Stomach (tissue), 9 donors: Measurements from ENCODE around the gene BAG1. TPM values are rescaled to one million over a fixed set of nuclear protein-coding genes. Genes with fewer than 3 reads are reported as not detected.
A peak's percentile ranks its signal among the peaks of the same experiment; 100 is the strongest.

ENCODE experiments used
- DNase-seq, 2 donors: peaks; one replicate each; pipeline versions ENCODE4 v3.0.0 to v3.0.0-alpha.2; 2013 to 2019
- H3K27ac ChIP-seq, 5 donors: fragments of 200-600 bp in 4 of 5; sonication (generic) in 4 of 5; one replicate each; pipeline ENCODE4 v1.5.1; 2013 to 2019; ENCODE audit warnings: mild to moderate bottlenecking in 1 of 5, moderate library complexity in 1 of 5
- H3K27me3 ChIP-seq, 3 donors: fragments of 200-600 bp; sonication (generic); one replicate each; pipeline ENCODE4 v1.5.1; 2017 to 2019; ENCODE audit warnings: mixed run types in 1 of 3
- H3K36me3 ChIP-seq, 4 donors: fragments of 200-600 bp; sonication (generic); 1 replicate in 3 of 4; 2 replicates in 1 of 4; pipeline ENCODE4 v1.5.1; 2016 to 2019
- H3K4me1 ChIP-seq, 4 donors: fragments of 200-600 bp; sonication (generic); one replicate each; pipeline ENCODE4 v1.5.1; 2016 to 2019
- H3K4me3 ChIP-seq, 4 donors: fragments of 200-600 bp; sonication (generic) in 3 of 4; one replicate each; pipeline ENCODE4 v1.5.1; 2016 to 2019; ENCODE audit warnings: mild to moderate bottlenecking in 1 of 4
- H3K9me3 ChIP-seq, 4 donors: fragments of 200-600 bp; sonication (generic); one replicate each; pipeline ENCODE4 v1.5.1; 2016 to 2019
- EP300 ChIP-seq: sonication (generic); formaldehyde crosslinking; IDR thresholded peaks from one replicate; pipeline ENCODE4 v1.6.1; 2017; ENCODE audit warnings: antibody characterized with exemption
- POLR2A ChIP-seq, 4 donors: fragments of 450-650 bp; IDR thresholded peaks; one replicate each; pipeline ENCODE4 v1.6.1; 2016; ENCODE audit warnings: antibody characterized with exemption in 4 of 4, control low read depth in 2 of 4, mild to moderate bottlenecking in 1 of 4, moderate library complexity in 1 of 4
- POLR2AphosphoS5 ChIP-seq, 3 donors: sonication (generic); formaldehyde crosslinking; IDR thresholded peaks; one replicate each; pipeline ENCODE4 v1.6.1; 2016; ENCODE audit warnings: antibody characterized with exemption in 3 of 3
- WGBS, 5 donors: extraction: QIAGEN DNeasy Blood & Tissue Kit in 3 of 5; methylation state at CpG; one replicate each; pipeline versions ENCODE4 v1.1.5 to v1.1.7; 2013 to 2018; 5-methylcytosine and 5-hydroxymethylcytosine counted together
- intact Hi-C: fragments of 100-400 bp; cut with DNase I; formaldehyde crosslinking; loops from one replicate; pipeline ENCODE4 v1.15.1; 2023; ENCODE audit warnings: low total_unique reads
- polyA plus RNA-seq, 3 donors: library from polyadenylated mRNA; stranded (reverse); fragments of 200-250 nt; gene quantifications; one replicate each; pipeline ENCODE4 v1.2.3, GENCODE V29; 2013
- total RNA-seq, 5 donors: library from RNA; depleted of rRNA; stranded (reverse); fragments of >200 nt; gene quantifications; one replicate each; pipeline versions ENCODE4 v1.1.0 to v1.2.3, GENCODE V29; 2014 to 2016
- TF ChIP-seq, protein P1 (sequence below), 7 experiments: fragments of 450-650 bp in 4 of 7; fragments of 200-600 bp in 3 of 7; sonication (generic) in 3 of 7; IDR thresholded peaks; one replicate each; pipeline ENCODE4 v1.5.1; 2016 to 2019; ENCODE audit warnings: antibody characterized with exemption in 7 of 7, control low read depth in 2 of 7, mild to moderate bottlenecking in 1 of 7
- donor health status: healthy with polysubstance abuse.
- donor health status: Bipolar disorder and iron deficiency.
- donor health status: healthy.

BAG1 gene
- total and polyA plus RNA-seq, 8 donors = 2.3 to 461 (median 132) TPM

DNA sequence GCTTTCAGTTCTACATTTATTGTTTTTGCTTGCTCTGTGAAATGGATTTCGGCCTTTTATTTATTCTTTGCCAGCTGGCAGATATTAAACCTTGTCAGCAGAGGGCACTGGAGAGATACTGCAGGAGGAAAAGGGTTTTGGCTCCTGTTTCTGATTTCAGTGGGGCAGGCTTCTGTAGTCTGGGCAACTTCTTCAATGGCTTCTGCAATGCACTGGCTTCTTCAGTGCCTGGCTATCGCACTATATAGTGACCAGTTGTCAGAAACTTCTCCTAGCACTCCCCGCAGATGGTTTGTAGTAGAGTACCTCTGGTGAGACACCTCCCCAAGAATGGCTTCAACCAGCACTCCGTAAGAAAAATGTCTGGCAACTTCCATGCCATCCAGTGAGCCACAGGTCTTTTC lies 22.6 kb upstream of the BAG1 start:
- 42 to 57% (median 46%) methylated on average over 4 of the region's 4 CpGs for WGBS, 5 donors
- peak overlapping the region; percentile 48 to 99 (median 67) for H3K27ac ChIP-seq
- no peaks in the 10 kb centered on the region for H3K9me3 ChIP-seq
- H3K27me3 ChIP-seq = no peaks in the 10 kb centered on the region
- intact Hi-C loops = no loop called here
- DNase-seq = peak; percentile 55 to 89
- no peak overlapping the region for H3K4me3 ChIP-seq
- peaks cover 7 to 31% (median 30%) of the 10 kb centered on the region in 4 donors for H3K36me3 ChIP-seq
- TF ChIP-seq, protein P1, sequence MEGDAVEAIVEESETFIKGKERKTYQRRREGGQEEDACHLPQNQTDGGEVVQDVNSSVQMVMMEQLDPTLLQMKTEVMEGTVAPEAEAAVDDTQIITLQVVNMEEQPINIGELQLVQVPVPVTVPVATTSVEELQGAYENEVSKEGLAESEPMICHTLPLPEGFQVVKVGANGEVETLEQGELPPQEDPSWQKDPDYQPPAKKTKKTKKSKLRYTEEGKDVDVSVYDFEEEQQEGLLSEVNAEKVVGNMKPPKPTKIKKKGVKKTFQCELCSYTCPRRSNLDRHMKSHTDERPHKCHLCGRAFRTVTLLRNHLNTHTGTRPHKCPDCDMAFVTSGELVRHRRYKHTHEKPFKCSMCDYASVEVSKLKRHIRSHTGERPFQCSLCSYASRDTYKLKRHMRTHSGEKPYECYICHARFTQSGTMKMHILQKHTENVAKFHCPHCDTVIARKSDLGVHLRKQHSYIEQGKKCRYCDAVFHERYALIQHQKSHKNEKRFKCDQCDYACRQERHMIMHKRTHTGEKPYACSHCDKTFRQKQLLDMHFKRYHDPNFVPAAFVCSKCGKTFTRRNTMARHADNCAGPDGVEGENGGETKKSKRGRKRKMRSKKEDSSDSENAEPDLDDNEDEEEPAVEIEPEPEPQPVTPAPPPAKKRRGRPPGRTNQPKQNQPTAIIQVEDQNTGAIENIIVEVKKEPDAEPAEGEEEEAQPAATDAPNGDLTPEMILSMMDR (IDR thresholded peaks at IDR 0.05) = peak in 5 of 7 experiments; percentile 45 to 66 (median 60)
- TF ChIP-seq EP300 (no peak), POLR2AphosphoS5 (IDR thresholded peaks at IDR 0.05) (peak in 1 of 3 donors; percentile 53)
- H3K4me1 ChIP-seq = peaks cover 24 to 42% (median 35%) of the 10 kb centered on the region in 4 donors

GRCh38 chr9:33285502-33285901 lies 21.0 kb upstream of the BAG1 start:
- Histone ChIP-seq H3K27ac (no peak overlapping the region), H3K4me1 (peaks cover 12 to 29% (median 21%) of the 10 kb centered on the region in 4 donors), H3K36me3 (peaks cover 16 to 47% (median 43%) of the 10 kb centered on the region in 4 donors), H3K9me3 (no peaks in the 10 kb centered on the region), H3K27me3 (no peaks in the 10 kb centered on the region), H3K4me3 (no peak overlapping the region)
- intact Hi-C loops = no loop called here
- no peak for TF ChIP-seq POLR2A (IDR thresholded peaks at IDR 0.05)
- TF ChIP-seq, protein P1 (IDR thresholded peaks at IDR 0.05) = no peak
- 69 to 85% (median 76%) methylated on average over 5 of the region's 5 CpGs for WGBS, 5 donors
- DNase-seq = no peak

GRCh38 chr9:33277484-33277883 lies 13.0 kb upstream of the BAG1 start:
- DNase-seq = no peak

GRCh38 chr9:33273972-33274328 lies 9.4 kb upstream of the BAG1 start:
- no peak overlapping the region for H3K27ac ChIP-seq
- DNase-seq = no peak
- H3K4me3 ChIP-seq = no peak overlapping the region
- intact Hi-C loops = no loop called here
- no peaks in the 10 kb centered on the region for H3K9me3 ChIP-seq
- 67 to 100% (median 97%) methylated on average over 2 of the region's 2 CpGs for WGBS, 5 donors
- no peaks in the 10 kb centered on the region for H3K27me3 ChIP-seq
- TF ChIP-seq, protein P1 (IDR thresholded peaks at IDR 0.05) = no peak
- TF ChIP-seq EP300 = no peak
- TF ChIP-seq POLR2AphosphoS5 (IDR thresholded peaks at IDR 0.05) = no peak
- TF ChIP-seq POLR2A (IDR thresholded peaks at IDR 0.05) = no peak
- H3K36me3 ChIP-seq = peaks cover 56 to 100% (median 100%) of the 10 kb centered on the region in 4 donors
- H3K4me1 ChIP-seq = no peaks in the 10 kb centered on the region

More at GRCh38 chr9:33277484-33277883, 13.0 kb upstream of the BAG1 start:
- no peak overlapping the region for H3K4me3 ChIP-seq
- TF ChIP-seq POLR2A (IDR thresholded peaks at IDR 0.05) = no peak
- TF ChIP-seq EP300 = no peak
- TF ChIP-seq, protein P1 (IDR thresholded peaks at IDR 0.05) = no peak
- TF ChIP-seq POLR2AphosphoS5 (IDR thresholded peaks at IDR 0.05) = no peak
- peaks cover 64 to 100% (median 100%) of the 10 kb centered on the region in 4 donors for H3K36me3 ChIP-seq
- no peaks in the 10 kb centered on the region for H3K27me3 ChIP-seq
- no peak overlapping the region for H3K27ac ChIP-seq
- H3K9me3 ChIP-seq = no peaks in the 10 kb centered on the region
- H3K4me1 ChIP-seq = no peaks in the 10 kb centered on the region
- WGBS, 5 donors = 90 to 98% (median 97%) methylated on average over 4 of the region's 4 CpGs
- intact Hi-C loops = no loop called here
